ENCODE results near the gene TRAM2.
"Not testable (repeated sequence)": the region's sequence is repeated elsewhere in the genome, so short reads cannot be mapped to it uniquely, and the experiment has no call there.

The TRAM2 gene

GRCh38 chr6:52474173-52474572 is 102.7 kb downstream of the TRAM2 start:
- DNase-seq, result no peak

GRCh38 chr6:52461194-52461593 is 115.7 kb downstream of the TRAM2 start:
- DNase-seq, result not testable (repeated sequence)

GRCh38 chr6:52457096-52457495 is 119.8 kb downstream of the TRAM2 start:
- no peak for DNase-seq

- DNase-seq, result no peak
These were observed 122.3 kb downstream of the TRAM2 start for GRCh38 chr6:52454556-52454955.
